BE2C (cell line): ENCODE data around the gene PFDN2.

ENCODE experiments used
- DNase-seq: peaks from one replicate; pipeline ENCODE4 v3.0.0-alpha.2; 2020
- H3K27me3 ChIP-seq: fragments of 250-450 bp; sonication (Bioruptor Pico); 2 replicates; pipeline ENCODE4 v1.5.1; 2020; ENCODE audit warnings: mild to moderate bottlenecking
- H3K36me3 ChIP-seq: fragments of 250-450 bp; sonication (Bioruptor Pico); 2 replicates; pipeline ENCODE4 v1.5.1; 2020; ENCODE audit warnings: mild to moderate bottlenecking
- H3K4me1 ChIP-seq: fragments of 250-450 bp; sonication (Bioruptor Pico); 2 replicates; pipeline ENCODE4 v1.5.1; 2020
- H3K4me3 ChIP-seq: 2 replicates; pipeline ENCODE4 v1.5.1; 2011; ENCODE audit warnings: low read depth, low read length
- H3K9me3 ChIP-seq: fragments of 250-450 bp; sonication (Bioruptor Pico); 2 replicates; pipeline ENCODE4 v1.5.1; 2020
- CTCF ChIP-seq: IDR thresholded peaks from 2 replicates; pipeline ENCODE4 v1.5.1; 2012; ENCODE audit warnings: mild to moderate bottlenecking, low read depth, low read length

PFDN2 gene

GRCh38 chr1:161158316-161159010, 40.6 kb upstream of the PFDN2 start:
- Histone ChIP-seq H3K36me3 (no peaks in the 10 kb centered on the region; the same call in 1 of the 2 replicates), H3K27me3 (no peaks in the 10 kb centered on the region), H3K9me3 (no peaks in the 10 kb centered on the region), H3K4me3 (peak overlapping the region; percentile 78), H3K4me1 (no peaks in the 10 kb centered on the region; the same call in 1 of the 2 replicates)
- DNase-seq = no peak
- no peak for TF ChIP-seq CTCF

- no peak overlapping the region for H3K4me3 ChIP-seq
- no peaks in the 10 kb centered on the region for H3K9me3 ChIP-seq
- H3K4me1 ChIP-seq = no peaks in the 10 kb centered on the region; the same call in 1 of the 2 replicates
- H3K27me3 ChIP-seq = no peaks in the 10 kb centered on the region
- DNase-seq = no peak
- no peak for TF ChIP-seq CTCF
- H3K36me3 ChIP-seq = no peaks in the 10 kb centered on the region; the same call in 1 of the 2 replicates
Measured at GRCh38 chr1:161157867-161158266, 40.0 kb upstream of the PFDN2 start.

GRCh38 chr1:161153682-161154337, 36.0 kb upstream of the PFDN2 start, which contains the start of gene UFC1:
UFC1 (plus strand) TSS chr1:161153978; CDS start chr1:161153998, 20 bp downstream.
- TF ChIP-seq CTCF = no peak
- Histone ChIP-seq H3K36me3 (no peaks in the 10 kb centered on the region), H3K9me3 (no peaks in the 10 kb centered on the region), H3K4me1 (no peaks in the 10 kb centered on the region; the same call in 1 of the 2 replicates), H3K27me3 (no peaks in the 10 kb centered on the region), H3K4me3 (peak within 1 kb of the TSS; percentile 82)
- DNase-seq = peak; percentile 78

- Histone ChIP-seq H3K27me3 (no peaks in the 10 kb centered on the region), H3K4me3 (peak overlapping the region; percentile 82), H3K9me3 (no peaks in the 10 kb centered on the region), H3K36me3 (no peaks in the 10 kb centered on the region), H3K4me1 (no peaks in the 10 kb centered on the region)
- no peak for TF ChIP-seq CTCF
- no peak for DNase-seq
Measured at GRCh38 chr1:161153176-161153575, 35.3 kb upstream of the PFDN2 start.

- H3K27me3 ChIP-seq = no peaks in the 10 kb centered on the region
- no peak for TF ChIP-seq CTCF
- no peaks in the 10 kb centered on the region for H3K36me3 ChIP-seq
- no peaks in the 10 kb centered on the region for H3K4me1 ChIP-seq
- H3K9me3 ChIP-seq = no peaks in the 10 kb centered on the region
- DNase-seq = no peak
- no peak overlapping the region for H3K4me3 ChIP-seq
Measured at GRCh38 chr1:161145832-161146231, 28.0 kb upstream of the PFDN2 start.
